SK-N-MC (cell line): ENCODE measurements around the gene A3GALT2.

Source experiments
- EZH2 ChIP-seq: fragments of 200-600 bp; sonication (generic); IDR thresholded peaks from one replicate; pipeline ENCODE4 v1.6.1; 2017; ENCODE audit warnings: antibody characterized with exemption
- POLR2AphosphoS5 ChIP-seq: IDR thresholded peaks from 2 replicates; pipeline ENCODE4 v1.6.1; 2012; ENCODE audit warnings: mild to moderate bottlenecking, low read depth, low read length, borderline replicate concordance

GRCh38 chr1:33272930-33273329, 48.0 kb downstream of the A3GALT2 start:
- TF ChIP-seq EZH2 (no peak), POLR2AphosphoS5 (no peak)
